PC-9 (cell line): ENCODE measurements around the gene TBC1D2B. TPM values are rescaled to one million over a fixed set of nuclear protein-coding genes. Genes with fewer than 3 reads are reported as not detected.

Source experiments
- BruUV-seq: library from RNA; stranded (reverse); fragments of 400-500 nt; replicated peaks from 2 replicates; lab custom pipeline; 2021; lab: Mats Ljungman, UMichigan
- CTCF ChIA-PET: fragments of 300-600 bp; sonication (Branson Sonifier 250); formaldehyde crosslinking; loops from one replicate; lab custom pipeline; 2022; ENCODE audit warnings: antibody characterized with exemption; lab: Charles Lee
- POLR2A ChIA-PET: fragments of 300-600 bp; sonication (Branson Sonifier 250); formaldehyde crosslinking; loops from one replicate; lab custom pipeline; 2022; ENCODE audit warnings: antibody characterized with exemption; ENCODE audit not compliant: unreplicated experiment; lab: Charles Lee
- DNase-seq, 2 experiments: peaks; one replicate each; pipeline versions ENCODE4 v3.0.0 to v3.0.0-alpha.2; 2015 to 2022; ENCODE audit warnings: mixed read lengths in 1 of 2
- H2AFZ ChIP-seq: fragments of 200-600 bp; sonication (generic); 2 replicates; pipeline ENCODE4 v1.8.1; 2017; ENCODE audit warnings: antibody characterized with exemption
- H3F3A ChIP-seq: fragments of 200-600 bp; sonication (generic); 2 replicates; pipeline ENCODE4 v1.8.1; 2017; ENCODE audit warnings: antibody characterized with exemption, mild to moderate bottlenecking, low read depth; ENCODE audit not compliant: insufficient read depth
- H3K27ac ChIP-seq: fragments of 200-600 bp; sonication (generic); 2 replicates; pipeline ENCODE4 v1.6.1; 2016; ENCODE audit warnings: mixed run types
- H3K27me3 ChIP-seq: fragments of 200-600 bp; sonication (generic); 2 replicates; pipeline ENCODE4 v1.6.1; 2016; ENCODE audit warnings: low read depth, mixed run types; ENCODE audit not compliant: insufficient read depth
- H3K36me3 ChIP-seq: fragments of 200-600 bp; sonication (generic); 2 replicates; pipeline ENCODE4 v1.6.1; 2016; ENCODE audit warnings: low read depth, mixed run types
- H3K4me1 ChIP-seq: fragments of 200-600 bp; sonication (generic); replicated peaks from 2 replicates; pipeline ENCODE4 v1.6.1; 2016; ENCODE audit warnings: mixed run types; ENCODE audit not compliant: insufficient read depth
- H3K4me2 ChIP-seq: fragments of 200-600 bp; sonication (generic); 2 replicates; pipeline ENCODE4 v1.6.1; 2017; ENCODE audit warnings: mixed run types
- H3K4me3 ChIP-seq: fragments of 200-600 bp; sonication (generic); 2 replicates; pipeline ENCODE4 v1.6.1; 2016; ENCODE audit warnings: mixed run types
- H3K79me2 ChIP-seq: fragments of 200-600 bp; sonication (generic); 2 replicates; pipeline ENCODE4 v1.6.1; 2017; ENCODE audit warnings: low read depth, mixed run types
- H3K9me2 ChIP-seq: fragments of 200-600 bp; sonication (generic); 2 replicates; pipeline ENCODE4 v1.8.1; 2017; ENCODE audit warnings: mild to moderate bottlenecking; ENCODE audit not compliant: insufficient read depth
- H3K9me3 ChIP-seq: fragments of 200-600 bp; sonication (generic); 2 replicates; pipeline ENCODE4 v1.8.1; 2016; ENCODE audit warnings: low read depth; ENCODE audit not compliant: insufficient read depth
- H4K20me1 ChIP-seq: fragments of 200-600 bp; sonication (generic); 2 replicates; pipeline ENCODE4 v1.8.1; 2017; ENCODE audit not compliant: insufficient read depth
- EZH2 ChIP-seq: fragments of 200-600 bp; sonication (generic); IDR thresholded peaks from 2 replicates; pipeline ENCODE4 v1.8.0; 2017; ENCODE audit warnings: antibody characterized with exemption, low read depth
- intact Hi-C: fragments of 100-400 bp; cut with micrococcal nuclease; formaldehyde crosslinking; loops from one replicate; pipeline ENCODE4 v1.10.0; 2022; ENCODE audit not compliant: unreplicated experiment
- total RNA-seq: library from RNA; stranded (reverse); gene quantifications from 2 replicates; pipeline ENCODE4 v1.2.3, GENCODE V29; 2021
- TF ChIP-seq, protein P1 (sequence below): fragments of 200-600 bp; sonication (generic); conservative IDR thresholded peaks from 2 replicates; pipeline ENCODE4 v1.6.1; 2017; ENCODE audit warnings: mixed run types, antibody characterized with exemption, mild to moderate bottlenecking, moderate library complexity

The TBC1D2B gene
- total RNA-seq, 1 experiment from 2014 or later, result 27.7 TPM

DNA sequence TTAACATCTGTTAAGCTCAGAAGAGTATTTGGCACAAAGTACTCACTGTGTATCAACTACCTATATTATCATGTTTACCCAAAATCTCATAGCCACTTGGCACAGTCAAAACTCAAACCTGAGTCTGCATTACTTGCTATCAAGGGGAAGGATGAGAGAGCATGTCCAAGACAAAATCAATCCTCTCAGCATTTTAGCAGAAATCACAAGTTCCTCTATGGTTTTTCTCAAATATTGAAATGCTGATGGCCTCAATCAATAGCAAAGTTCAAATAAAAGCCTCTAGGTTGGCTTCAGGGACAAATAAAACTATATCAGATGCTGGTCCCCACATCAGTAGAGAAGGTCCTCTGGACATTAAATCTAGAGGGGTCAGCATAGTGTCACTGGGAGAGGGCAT, 14.3 kb downstream of the TBC1D2B start:
- peaks cover 23% of the 10 kb centered on the region for H3K79me2 ChIP-seq
- H3K4me1 ChIP-seq, result peaks cover 58% of the 10 kb centered on the region
- intact Hi-C loops, result no loop called here
- H3K4me2 ChIP-seq, result no peak overlapping the region
- ChIA-PET CTCF (no interaction called here), POLR2A (interaction anchor here (0.7 kb wide), 1 partner anchor 55 kb away, joined by 4 read pairs; no protein-coding TSS in a partner anchor)
- no peaks in the 10 kb centered on the region; the same call in 1 of the 2 replicates for H4K20me1 ChIP-seq
- H3K4me3 ChIP-seq, result no peak overlapping the region
- H3K36me3 ChIP-seq, result no peaks in the 10 kb centered on the region
- no peak overlapping the region for H2AFZ ChIP-seq
- no TSS peak for BruUV-seq
- H3F3A ChIP-seq, result peaks cover 15% of the 10 kb centered on the region; the same call in 1 of the 2 replicates
- no peaks in the 10 kb centered on the region for H3K9me3 ChIP-seq
- no peak overlapping the region for H3K27ac ChIP-seq
- no peaks in the 10 kb centered on the region for H3K9me2 ChIP-seq
- TF ChIP-seq EZH2, result no peak
- TF ChIP-seq, protein P1, sequence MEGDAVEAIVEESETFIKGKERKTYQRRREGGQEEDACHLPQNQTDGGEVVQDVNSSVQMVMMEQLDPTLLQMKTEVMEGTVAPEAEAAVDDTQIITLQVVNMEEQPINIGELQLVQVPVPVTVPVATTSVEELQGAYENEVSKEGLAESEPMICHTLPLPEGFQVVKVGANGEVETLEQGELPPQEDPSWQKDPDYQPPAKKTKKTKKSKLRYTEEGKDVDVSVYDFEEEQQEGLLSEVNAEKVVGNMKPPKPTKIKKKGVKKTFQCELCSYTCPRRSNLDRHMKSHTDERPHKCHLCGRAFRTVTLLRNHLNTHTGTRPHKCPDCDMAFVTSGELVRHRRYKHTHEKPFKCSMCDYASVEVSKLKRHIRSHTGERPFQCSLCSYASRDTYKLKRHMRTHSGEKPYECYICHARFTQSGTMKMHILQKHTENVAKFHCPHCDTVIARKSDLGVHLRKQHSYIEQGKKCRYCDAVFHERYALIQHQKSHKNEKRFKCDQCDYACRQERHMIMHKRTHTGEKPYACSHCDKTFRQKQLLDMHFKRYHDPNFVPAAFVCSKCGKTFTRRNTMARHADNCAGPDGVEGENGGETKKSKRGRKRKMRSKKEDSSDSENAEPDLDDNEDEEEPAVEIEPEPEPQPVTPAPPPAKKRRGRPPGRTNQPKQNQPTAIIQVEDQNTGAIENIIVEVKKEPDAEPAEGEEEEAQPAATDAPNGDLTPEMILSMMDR, result no peak
- no peak for DNase-seq
- H3K27me3 ChIP-seq, result no peaks in the 10 kb centered on the region

DNA sequence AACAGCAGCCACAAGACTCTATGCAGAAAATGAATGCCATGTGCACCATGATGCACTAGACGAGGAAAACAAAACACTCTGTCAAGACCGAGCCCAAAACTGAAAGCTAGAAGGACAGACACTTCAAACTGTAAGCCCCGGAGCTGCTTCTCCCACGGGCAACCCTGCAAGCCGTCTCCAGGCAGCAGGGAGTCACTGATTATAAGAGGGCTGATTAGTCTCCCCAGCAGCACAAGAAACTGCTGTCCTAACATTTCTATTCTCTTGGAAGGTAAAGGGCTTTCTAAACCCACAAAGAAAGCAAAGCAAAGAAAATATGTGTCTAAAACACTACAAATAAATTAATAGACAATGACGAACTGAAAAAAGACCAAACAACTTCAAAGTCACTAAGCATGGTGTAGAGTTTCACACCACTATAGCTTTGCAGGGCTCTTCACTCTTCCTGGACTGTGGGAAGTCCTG, 15.5 kb downstream of the TBC1D2B start:
- intact Hi-C loops, result no loop called here
- Histone ChIP-seq H2AFZ (peak overlapping the region; percentile 70; the same call in 1 of the 2 replicates), H3K4me3 (peak overlapping the region; percentile 53), H3F3A (peaks cover 23% of the 10 kb centered on the region; the same call in 1 of the 2 replicates), H3K27me3 (no peaks in the 10 kb centered on the region), H3K79me2 (peaks cover 29% of the 10 kb centered on the region), H3K9me2 (no peaks in the 10 kb centered on the region), H3K27ac (peak overlapping the region; percentile 47; the same call in 1 of the 2 replicates), H4K20me1 (no peaks in the 10 kb centered on the region; the same call in 1 of the 2 replicates), H3K4me1 (peaks cover 56% of the 10 kb centered on the region), H3K36me3 (no peaks in the 10 kb centered on the region), H3K9me3 (no peaks in the 10 kb centered on the region), H3K4me2 (peak overlapping the region; percentile 83)
- no TSS peak for BruUV-seq
- DNase-seq, result no peak
- no peak for TF ChIP-seq EZH2
- TF ChIP-seq, protein P1, result no peak
- POLR2A ChIA-PET, result interaction anchor here (0.7 kb wide), 1 partner anchor 11 kb away, joined by 10 read pairs; no protein-coding TSS in a partner anchor
- CTCF ChIA-PET, result no interaction called here

DNA sequence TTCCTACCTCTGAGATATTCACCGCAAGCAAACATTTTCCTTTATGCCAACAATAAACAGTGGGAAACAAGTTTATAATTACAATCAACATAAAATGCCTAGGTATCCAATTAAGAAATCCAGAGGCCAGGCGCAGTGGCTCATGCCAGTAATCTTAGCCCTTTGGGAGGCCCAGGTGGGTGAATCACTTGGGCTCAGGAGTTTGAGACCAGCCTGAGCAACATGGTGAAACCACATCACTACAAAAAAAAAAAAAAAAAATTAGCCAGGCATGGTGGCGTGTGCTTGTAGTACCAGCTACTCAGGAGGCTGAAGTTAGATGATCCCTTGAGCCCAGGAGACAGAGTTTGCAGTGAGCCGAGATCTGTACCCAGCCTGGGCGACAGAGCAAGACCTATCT, 17.3 kb downstream of the TBC1D2B start:
- Histone ChIP-seq H3K4me1 (peaks cover 55% of the 10 kb centered on the region), H3K9me2 (no peaks in the 10 kb centered on the region), H4K20me1 (no peaks in the 10 kb centered on the region; the same call in 1 of the 2 replicates), H3K27ac (no peak overlapping the region), H3K9me3 (no peaks in the 10 kb centered on the region), H3F3A (peaks cover 24% of the 10 kb centered on the region; the same call in 1 of the 2 replicates), H3K4me2 (no peak overlapping the region), H3K79me2 (peaks cover 36% of the 10 kb centered on the region), H3K36me3 (no peaks in the 10 kb centered on the region), H3K4me3 (no peak overlapping the region), H3K27me3 (no peaks in the 10 kb centered on the region), H2AFZ (no peak overlapping the region)
- TF ChIP-seq EZH2, result no peak
- TF ChIP-seq, protein P1, result no peak
- intact Hi-C loops, result no loop called here
- DNase-seq, result no peak
- POLR2A ChIA-PET, result no interaction called here
- CTCF ChIA-PET, result no interaction called here
- no TSS peak for BruUV-seq
